Activated naive CD8-positive, alpha-beta T cell treated with anti-CD3 and anti-CD28 coated beads, Interleukin-2, amount 50 U/mL, for 24 hours (primary cell): ENCODE results near the gene CFAP74.

Experiments
- ATAC-seq: fragments of 150-1000 bp; cut with Tn5 transposase; one replicate; pipeline ENCODE4 v1.10.0; 2021
- DNase-seq: peaks from one replicate; pipeline ENCODE4 v3.0.0; 2021
- H3K27ac Mint-ChIP-seq: one replicate; pipeline ENCODE4 v1.8.0; 2021; ENCODE audit warnings: mild to moderate bottlenecking, mixed read lengths
- H3K27me3 Mint-ChIP-seq: one replicate; pipeline ENCODE4 v1.8.0; 2021; ENCODE audit warnings: mixed read lengths
- H3K36me3 Mint-ChIP-seq: one replicate; pipeline ENCODE4 v1.8.0; 2021; ENCODE audit warnings: low read depth, mixed read lengths
- H3K4me1 Mint-ChIP-seq: one replicate; pipeline ENCODE4 v1.8.0; 2021; ENCODE audit warnings: mixed read lengths
- H3K4me3 Mint-ChIP-seq: one replicate; pipeline ENCODE4 v1.8.0; 2021; ENCODE audit warnings: mild to moderate bottlenecking, moderate library complexity, mixed read lengths
- H3K9me3 Mint-ChIP-seq: one replicate; pipeline ENCODE4 v1.8.0; 2021; ENCODE audit warnings: mixed read lengths

Gene CFAP74

DNA sequence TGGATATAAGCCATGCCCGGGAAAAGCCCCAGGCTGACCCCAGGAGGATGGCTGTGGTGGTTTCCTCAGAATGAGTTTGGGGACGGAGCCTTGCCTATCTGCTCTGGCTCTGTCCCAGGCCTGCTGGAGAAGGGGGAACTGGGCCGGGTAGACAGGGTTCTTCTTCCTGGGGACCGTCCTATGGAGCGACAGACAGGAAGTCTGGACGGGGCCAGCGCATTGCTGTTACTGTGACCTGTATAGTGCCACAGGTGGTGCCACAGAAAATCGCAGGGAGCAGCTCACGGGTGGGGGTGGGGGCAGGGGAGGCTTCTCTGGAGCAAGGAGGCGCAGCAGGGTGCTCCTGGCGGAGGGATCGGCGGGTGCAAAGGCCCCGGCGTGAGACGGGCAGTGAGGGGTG, 36.4 kb downstream of the CFAP74 start:
- DNase-seq: no peak
- Mint-ChIP-seq H3K27me3 (peaks cover 6% of the 10 kb centered on the region), H3K27ac (no peak overlapping the region), H3K4me1 (no peaks in the 10 kb centered on the region), H3K4me3 (no peak overlapping the region), H3K9me3 (no peaks in the 10 kb centered on the region), H3K36me3 (no peaks in the 10 kb centered on the region)
- ATAC-seq: no peak

GRCh38 chr1:1966071-1966740, 37.4 kb downstream of the CFAP74 start:
- Mint-ChIP-seq H3K27me3 (peaks cover 13% of the 10 kb centered on the region), H3K9me3 (no peaks in the 10 kb centered on the region), H3K36me3 (no peaks in the 10 kb centered on the region), H3K4me3 (no peak overlapping the region), H3K4me1 (no peaks in the 10 kb centered on the region), H3K27ac (no peak overlapping the region)
- DNase-seq (no peak), ATAC-seq (no peak)

DNA sequence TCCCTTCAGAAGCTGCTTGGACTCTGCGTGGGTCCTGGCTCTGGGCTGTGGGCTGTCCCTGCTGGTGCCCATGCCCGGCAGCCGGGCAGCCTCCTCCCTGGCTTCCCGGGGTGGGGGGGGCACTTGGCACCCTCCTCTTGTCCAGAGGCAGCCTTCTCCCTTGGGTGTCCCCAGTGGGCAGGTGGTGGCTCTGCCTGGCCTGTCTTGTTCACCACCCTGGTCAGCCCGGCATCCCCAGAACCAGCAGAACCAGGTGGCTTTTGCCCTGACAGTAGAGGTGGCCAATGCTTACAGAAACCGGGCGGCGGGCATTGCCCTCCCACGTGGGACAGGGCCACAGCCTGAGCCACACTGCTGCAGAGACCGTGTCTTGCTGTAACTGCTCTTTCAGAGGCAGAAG, 38.0 kb downstream of the CFAP74 start:
- H3K4me3 Mint-ChIP-seq: no peak overlapping the region

GRCh38 chr1:1964811-1965210, 38.8 kb downstream of the CFAP74 start:
- ATAC-seq: no peak
- H3K9me3 Mint-ChIP-seq: no peaks in the 10 kb centered on the region

More for the DNA sequence above, 38.0 kb downstream of the CFAP74 start:
- Mint-ChIP-seq H3K9me3 (no peaks in the 10 kb centered on the region), H3K27me3 (peaks cover 18% of the 10 kb centered on the region), H3K27ac (no peak overlapping the region), H3K4me1 (no peaks in the 10 kb centered on the region), H3K36me3 (no peaks in the 10 kb centered on the region)
- ATAC-seq: no peak
- no peak for DNase-seq

GRCh38 chr1:1963570-1963969, 40.0 kb downstream of the CFAP74 start:
- Mint-ChIP-seq H3K27me3 (peaks cover 30% of the 10 kb centered on the region), H3K9me3 (no peaks in the 10 kb centered on the region), H3K4me1 (peaks cover 6% of the 10 kb centered on the region), H3K27ac (no peak overlapping the region), H3K36me3 (no peaks in the 10 kb centered on the region), H3K4me3 (no peak overlapping the region)
- ATAC-seq (no peak), DNase-seq (no peak)

More at GRCh38 chr1:1964811-1965210, 38.8 kb downstream of the CFAP74 start:
- Mint-ChIP-seq H3K27me3 (peaks cover 23% of the 10 kb centered on the region), H3K4me3 (no peak overlapping the region), H3K27ac (no peak overlapping the region), H3K4me1 (peaks cover 2% of the 10 kb centered on the region), H3K36me3 (no peaks in the 10 kb centered on the region)
- DNase-seq: no peak

DNA sequence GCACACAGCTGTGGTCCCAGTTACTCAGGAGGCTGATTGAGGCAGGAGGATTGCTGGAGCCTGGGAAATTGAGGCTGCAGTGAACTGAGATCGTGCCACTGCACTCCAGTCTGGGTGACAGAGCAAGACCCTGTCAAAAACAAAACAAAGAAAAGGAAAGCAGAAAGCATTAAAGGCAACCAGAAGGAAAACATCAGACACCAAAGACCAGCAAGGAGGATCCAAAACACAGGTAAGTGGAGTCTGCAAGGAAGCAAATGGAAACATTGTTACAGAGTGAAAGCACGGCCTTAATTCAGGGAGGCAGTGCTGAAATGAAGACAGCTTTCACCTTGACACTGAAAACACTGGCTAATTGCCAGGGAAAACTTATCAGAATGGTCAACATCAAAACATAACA, 40.8 kb downstream of the CFAP74 start:
- Mint-ChIP-seq H3K27ac (no peak overlapping the region), H3K36me3 (no peaks in the 10 kb centered on the region), H3K4me1 (peaks cover 6% of the 10 kb centered on the region), H3K9me3 (no peaks in the 10 kb centered on the region), H3K4me3 (no peak overlapping the region), H3K27me3 (peaks cover 36% of the 10 kb centered on the region)
- ATAC-seq: no peak
- DNase-seq: no peak

- Mint-ChIP-seq H3K4me3 (no peak overlapping the region), H3K27ac (peak overlapping the region; percentile 10), H3K9me3 (no peaks in the 10 kb centered on the region), H3K36me3 (no peaks in the 10 kb centered on the region), H3K4me1 (peaks cover 6% of the 10 kb centered on the region), H3K27me3 (peaks cover 35% of the 10 kb centered on the region)
- no peak for ATAC-seq
- DNase-seq: no peak
Measured at GRCh38 chr1:1960480-1961196, 42.9 kb downstream of the CFAP74 start.

GRCh38 chr1:1959840-1960479, 43.6 kb downstream of the CFAP74 start:
- H3K27me3 Mint-ChIP-seq: peaks cover 35% of the 10 kb centered on the region
- no peak overlapping the region for H3K27ac Mint-ChIP-seq
- ATAC-seq (peak; percentile 85), DNase-seq (peak; percentile 88)
- peaks cover 7% of the 10 kb centered on the region for H3K4me1 Mint-ChIP-seq
- H3K36me3 Mint-ChIP-seq: no peaks in the 10 kb centered on the region
- peaks cover 1% of the 10 kb centered on the region for H3K9me3 Mint-ChIP-seq
- no peak overlapping the region for H3K4me3 Mint-ChIP-seq

GRCh38 chr1:1959459-1959839, 44.1 kb downstream of the CFAP74 start:
- H3K4me1 Mint-ChIP-seq: peaks cover 10% of the 10 kb centered on the region
- H3K36me3 Mint-ChIP-seq: no peaks in the 10 kb centered on the region
- DNase-seq (no peak), ATAC-seq (no peak)
- H3K27me3 Mint-ChIP-seq: peaks cover 35% of the 10 kb centered on the region
- H3K9me3 Mint-ChIP-seq: peaks cover 3% of the 10 kb centered on the region
- H3K4me3 Mint-ChIP-seq: no peak overlapping the region
- no peak overlapping the region for H3K27ac Mint-ChIP-seq

GRCh38 chr1:1958071-1958541, 45.5 kb downstream of the CFAP74 start:
- Mint-ChIP-seq H3K4me1 (peaks cover 10% of the 10 kb centered on the region), H3K27ac (no peak overlapping the region), H3K27me3 (peaks cover 35% of the 10 kb centered on the region), H3K4me3 (no peak overlapping the region), H3K36me3 (no peaks in the 10 kb centered on the region), H3K9me3 (peaks cover 3% of the 10 kb centered on the region)
- ATAC-seq (no peak), DNase-seq (no peak)

GRCh38 chr1:1957533-1957961, 46.0 kb downstream of the CFAP74 start:
- Mint-ChIP-seq H3K9me3 (peaks cover 3% of the 10 kb centered on the region), H3K27ac (no peak overlapping the region), H3K36me3 (no peaks in the 10 kb centered on the region), H3K4me3 (no peak overlapping the region), H3K27me3 (peaks cover 35% of the 10 kb centered on the region), H3K4me1 (peaks cover 10% of the 10 kb centered on the region)
- DNase-seq: no peak
- ATAC-seq: no peak

GRCh38 chr1:1956586-1957532, 46.7 kb downstream of the CFAP74 start:
- no peak overlapping the region for H3K4me3 Mint-ChIP-seq
- peaks cover 32% of the 10 kb centered on the region for H3K27me3 Mint-ChIP-seq
- peaks cover 3% of the 10 kb centered on the region for H3K9me3 Mint-ChIP-seq
- H3K36me3 Mint-ChIP-seq: no peaks in the 10 kb centered on the region
- DNase-seq (no peak), ATAC-seq (no peak)
- peaks cover 10% of the 10 kb centered on the region for H3K4me1 Mint-ChIP-seq
- no peak overlapping the region for H3K27ac Mint-ChIP-seq

DNA sequence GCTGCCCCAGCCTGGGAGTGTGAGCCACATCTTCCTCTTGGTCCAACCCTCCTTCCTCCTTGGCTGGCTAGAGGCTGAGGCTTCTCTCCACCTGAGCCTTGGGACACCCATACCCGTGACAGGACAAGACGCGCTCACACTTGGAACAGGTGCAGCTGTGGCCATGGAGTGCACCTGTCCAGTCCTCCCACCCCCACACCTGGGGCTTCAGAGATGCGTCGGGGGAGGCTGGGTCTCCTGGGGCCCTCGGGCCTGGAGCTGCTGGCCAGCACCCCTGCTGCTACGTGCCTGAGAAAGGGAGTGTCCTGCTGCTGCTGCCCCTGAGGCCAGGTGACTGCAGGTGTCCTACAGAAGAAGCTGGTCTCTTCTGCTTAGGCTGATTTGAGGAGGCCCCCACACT, 47.5 kb downstream of the CFAP74 start:
- Mint-ChIP-seq H3K27me3 (peaks cover 24% of the 10 kb centered on the region), H3K27ac (no peak overlapping the region), H3K4me3 (no peak overlapping the region), H3K36me3 (peaks cover 2% of the 10 kb centered on the region), H3K9me3 (peaks cover 8% of the 10 kb centered on the region), H3K4me1 (peaks cover 10% of the 10 kb centered on the region)
- DNase-seq (no peak), ATAC-seq (no peak)

GRCh38 chr1:1955621-1956094, 47.9 kb downstream of the CFAP74 start:
- ATAC-seq (no peak), DNase-seq (no peak)
- peaks cover 12% of the 10 kb centered on the region for H3K9me3 Mint-ChIP-seq
- H3K4me1 Mint-ChIP-seq: peaks cover 10% of the 10 kb centered on the region
- peaks cover 2% of the 10 kb centered on the region for H3K36me3 Mint-ChIP-seq
- H3K27me3 Mint-ChIP-seq: peaks cover 21% of the 10 kb centered on the region
- H3K4me3 Mint-ChIP-seq: no peak overlapping the region
- H3K27ac Mint-ChIP-seq: no peak overlapping the region
